Midbrain (tissue), 1 donor: Measurements from ENCODE around the gene NUP205.
"Not testable (repeated sequence)": the region's sequence is repeated elsewhere in the genome, so short reads cannot be mapped to it uniquely, and the experiment has no call there.

Experiments
- DNase-seq: peaks from one replicate; lab custom pipeline; 2025; lab: John Stamatoyannopoulos, UW

NUP205 gene

GRCh38 chr7:135667626-135668025 is 109.9 kb downstream of the NUP205 start:
- DNase-seq, result not testable (repeated sequence)

GRCh38 chr7:135668852-135669395 is 111.2 kb downstream of the NUP205 start:
- DNase-seq, result not testable (repeated sequence)

GRCh38 chr7:135669774-135670173 is 112.1 kb downstream of the NUP205 start:
- no peak for DNase-seq

GRCh38 chr7:135670179-135670578 is 112.5 kb downstream of the NUP205 start:
- no peak for DNase-seq

- peak; percentile 51 for DNase-seq
These were observed 115.0 kb downstream of the NUP205 start for GRCh38 chr7:135672560-135673359.

DNA sequence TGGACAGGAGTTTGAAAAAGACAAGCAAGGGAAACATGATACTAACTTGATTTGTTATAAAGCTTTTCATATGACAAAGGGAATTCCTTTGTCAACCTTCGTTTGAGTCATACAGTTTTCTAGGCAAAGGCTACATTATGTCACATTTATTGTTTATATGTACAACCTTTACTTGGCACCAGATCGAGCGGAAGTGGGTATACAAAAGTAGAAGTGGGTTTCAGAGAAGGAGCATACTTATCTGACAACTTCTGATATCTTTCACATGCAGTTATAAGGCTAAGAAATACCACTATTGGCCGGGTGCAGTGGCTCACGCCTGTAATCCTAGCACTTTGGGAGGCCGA is 115.6 kb downstream of the NUP205 start:
- DNase-seq, result no peak

DNA sequence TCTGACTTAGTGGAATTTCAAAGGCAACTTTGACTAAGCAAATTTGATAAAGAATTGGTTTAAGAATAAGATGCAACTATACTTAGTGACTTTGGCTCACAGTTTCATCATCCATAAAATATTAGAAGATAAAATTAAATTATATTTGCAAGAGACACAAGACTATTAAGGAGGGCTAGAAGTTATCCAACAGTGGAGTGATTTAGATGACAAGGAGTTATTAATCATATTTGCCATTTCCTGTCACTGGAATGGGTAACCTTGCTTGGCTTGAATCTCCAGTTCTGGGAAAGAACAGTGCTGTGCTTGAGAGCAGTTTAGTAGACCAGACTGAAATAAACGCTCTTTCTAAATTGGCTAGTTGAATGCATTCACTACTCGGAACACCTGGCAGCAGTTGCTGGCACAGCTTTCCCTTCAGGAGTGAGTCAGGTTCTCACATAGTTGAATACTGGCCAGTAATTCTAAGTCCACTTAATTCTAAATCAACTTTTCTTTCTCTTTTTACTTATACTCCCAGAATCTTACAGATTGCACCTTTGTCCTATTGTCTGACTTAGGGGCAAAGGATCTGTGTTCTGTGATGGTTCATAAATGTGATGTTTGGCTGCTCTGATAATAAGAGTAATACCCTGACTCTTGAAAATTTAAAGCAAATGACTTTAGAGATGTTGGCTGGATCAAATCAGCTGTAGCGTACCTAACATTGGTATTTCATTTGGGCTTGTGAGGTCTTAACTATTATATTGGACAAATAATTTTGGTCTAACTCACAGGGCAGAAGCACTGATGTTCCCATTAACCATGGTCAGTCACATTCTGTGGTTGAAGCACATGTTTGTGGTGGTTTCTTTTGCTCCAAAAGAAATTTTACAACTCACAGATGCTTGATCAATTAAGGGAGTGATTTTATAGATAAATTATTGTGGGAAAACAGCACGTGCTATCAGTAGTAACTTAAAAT is 121.2 kb downstream of the NUP205 start:
- DNase-seq, result no peak

DNA sequence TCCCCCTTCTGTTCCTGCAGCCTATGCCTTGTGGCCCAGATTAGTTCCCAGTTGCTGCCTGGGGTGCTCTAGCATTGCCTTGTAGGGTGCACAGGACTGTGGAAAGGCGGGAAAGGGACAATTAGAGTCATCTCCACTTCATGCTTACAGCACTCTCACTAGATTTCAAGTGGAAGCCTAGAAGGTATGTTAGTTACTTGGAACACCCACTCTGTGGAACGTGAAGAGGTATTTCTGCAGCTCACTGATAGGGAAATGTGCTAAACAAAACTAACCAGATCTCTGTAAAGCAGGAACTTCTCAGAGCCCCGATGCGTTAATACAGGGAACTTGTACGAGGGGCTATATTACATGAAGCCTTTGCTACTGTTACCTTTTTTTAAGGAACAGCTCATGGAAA is 124.0 kb downstream of the NUP205 start:
- no peak for DNase-seq

DNA sequence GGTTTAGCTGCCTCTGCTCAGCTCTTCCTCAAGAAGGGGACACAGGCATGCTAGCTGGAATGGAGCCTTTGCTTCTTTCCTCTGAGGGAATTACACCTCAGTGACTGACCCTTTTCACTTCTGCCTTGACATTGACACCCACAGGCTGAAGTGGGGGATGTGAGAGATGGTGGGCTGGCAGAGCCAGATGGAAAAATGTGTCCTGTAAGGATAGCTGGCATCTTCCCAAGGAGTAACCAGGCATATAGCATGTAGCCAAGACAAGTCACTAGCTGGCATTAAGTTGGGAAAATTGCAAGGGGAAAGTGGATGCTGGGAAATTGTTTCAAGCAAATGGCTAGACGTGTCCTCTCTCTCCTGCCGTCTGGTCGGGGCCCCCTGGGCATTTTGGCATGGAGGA is 124.5 kb downstream of the NUP205 start:
- no peak for DNase-seq

DNA sequence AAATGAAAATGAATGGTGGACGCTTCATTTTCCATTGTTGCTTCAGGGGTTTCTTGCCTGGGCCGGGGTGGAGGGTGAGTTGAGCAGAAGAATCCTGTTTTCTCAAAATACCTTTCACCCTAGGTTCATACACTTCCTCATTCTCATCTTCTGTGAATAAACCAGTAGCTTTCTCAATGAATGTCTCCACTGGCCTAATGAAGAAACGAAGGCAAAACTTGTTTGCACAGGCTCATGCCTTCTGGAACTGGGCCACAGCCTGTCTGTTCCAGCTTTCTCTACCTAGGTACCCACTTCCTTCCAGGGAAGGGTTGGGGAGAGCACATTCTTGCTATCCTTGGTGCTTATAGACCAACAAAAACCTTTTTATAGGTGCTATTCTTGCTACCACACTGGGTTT is 125.9 kb downstream of the NUP205 start:
- no peak for DNase-seq

DNA sequence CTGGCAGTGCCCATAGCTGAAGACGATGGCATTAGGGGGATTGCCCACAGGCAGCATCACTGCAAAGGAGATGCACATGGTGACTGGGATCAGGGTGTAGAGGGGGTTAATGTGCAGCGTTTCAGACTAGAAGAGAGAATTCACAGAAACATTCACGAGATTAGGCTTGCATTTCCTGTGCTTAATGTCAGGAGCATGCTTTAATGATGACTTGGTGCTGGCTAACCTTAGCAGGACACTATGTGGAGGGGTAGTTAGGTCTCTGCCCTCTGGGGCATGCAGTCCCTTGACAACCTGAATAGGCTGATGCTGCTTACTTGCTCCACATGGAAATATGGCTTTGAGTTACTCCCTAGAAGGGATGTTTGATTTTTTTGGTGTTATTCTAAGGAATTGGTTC is 126.4 kb downstream of the NUP205 start:
- DNase-seq, result no peak

DNA sequence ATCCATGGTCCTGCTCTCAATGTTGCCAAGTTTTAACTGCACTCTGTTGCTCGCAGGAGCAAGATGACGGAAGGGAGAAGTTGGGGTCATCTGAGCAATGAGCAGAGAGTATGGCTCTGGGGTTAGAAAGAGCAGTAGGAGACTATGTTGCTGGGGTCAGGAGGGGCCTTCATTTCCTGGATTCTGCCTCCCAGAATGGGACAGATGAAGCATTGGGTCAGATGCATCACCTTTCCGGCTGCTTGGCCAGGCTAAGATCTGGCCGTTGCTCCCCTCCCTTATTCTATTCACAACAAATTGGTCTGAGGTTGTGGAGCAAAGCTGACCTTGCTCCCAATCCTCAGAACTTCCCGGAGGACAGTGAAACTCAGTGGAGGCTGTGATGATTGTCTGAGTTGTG is 127.0 kb downstream of the NUP205 start:
- no peak for DNase-seq

- no peak for DNase-seq
These were observed 127.8 kb downstream of the NUP205 start for GRCh38 chr7:135685306-135686084.

- no peak for DNase-seq
These were observed 129.7 kb downstream of the NUP205 start for GRCh38 chr7:135687466-135687865.

GRCh38 chr7:135690566-135690965 is 132.8 kb downstream of the NUP205 start:
- DNase-seq, result no peak

DNA sequence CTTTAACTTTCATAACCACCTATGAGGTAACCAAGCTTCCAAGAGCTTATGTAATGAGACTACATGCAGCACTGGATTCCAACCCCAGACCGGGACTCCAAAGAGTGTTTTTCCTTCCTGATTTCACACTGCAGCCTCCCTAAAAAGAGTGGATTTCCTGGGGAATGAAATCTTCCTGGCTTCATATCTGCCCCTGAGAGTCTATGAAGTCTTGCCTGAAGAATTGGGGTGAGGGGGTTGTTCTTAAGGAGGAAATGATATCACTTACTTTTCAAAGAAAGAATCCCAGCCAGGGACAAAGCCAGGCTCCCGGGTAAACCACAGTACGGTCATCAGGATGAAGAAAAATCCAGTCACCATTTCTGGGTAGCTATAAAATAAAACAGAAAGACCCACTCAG is 134.3 kb downstream of the NUP205 start:
- DNase-seq, result no peak

GRCh38 chr7:135692606-135693005 is 134.9 kb downstream of the NUP205 start:
- not testable (repeated sequence) for DNase-seq

- no peak for DNase-seq
These were observed 135.8 kb downstream of the NUP205 start for GRCh38 chr7:135693558-135693957.

GRCh38 chr7:135697276-135698049 is 139.7 kb downstream of the NUP205 start:
- DNase-seq, result no peak
